Gastroesophageal sphincter (tissue), 3 donors: ENCODE data around the gene RCCD1.

Experiments
- CTCF ChIP-seq, 4 experiments: fragments of 200-600 bp in 2 of 4; fragments of 450-650 bp in 2 of 4; sonication (generic) in 1 of 4; IDR thresholded peaks; one replicate each; pipeline ENCODE4 v1.5.1; 2017 to 2019; ENCODE audit warnings: antibody characterized with exemption in 4 of 4, mild to moderate bottlenecking in 2 of 4, moderate library complexity in 2 of 4
- POLR2A ChIP-seq, 2 donors: fragments of 450-650 bp; IDR thresholded peaks; one replicate each; pipeline ENCODE4 v1.6.1; 2017; ENCODE audit warnings: antibody characterized with exemption in 2 of 2, mild to moderate bottlenecking in 2 of 2, moderate library complexity in 1 of 2
- POLR2AphosphoS5 ChIP-seq: sonication (generic); formaldehyde crosslinking; IDR thresholded peaks from one replicate; pipeline ENCODE4 v1.6.1; 2017; ENCODE audit warnings: antibody characterized with exemption

- TF ChIP-seq CTCF (IDR thresholded peaks at IDR 0.05) (no peak), POLR2A (IDR thresholded peaks at IDR 0.05) (no peak), POLR2AphosphoS5 (no peak)
These were observed 6.9 kb upstream of the RCCD1 start for GRCh38 chr15:90947577-90948357.
